HUES6 (cell line): ENCODE measurements around the gene ELOVL2.
A peak's percentile ranks its signal among the peaks of the same experiment; 100 is the strongest.

ENCODE experiments used
- H3K27ac ChIP-seq: 2 replicates; pipeline ENCODE4 v1.7.0; 2013; ENCODE audit warnings: low read depth, mild to moderate bottlenecking, low read length, inconsistent platforms
- H3K27me3 ChIP-seq: 2 replicates; pipeline ENCODE4 v1.6.1; 2013; ENCODE audit warnings: low read length; ENCODE audit not compliant: control insufficient read depth, insufficient read depth
- H3K36me3 ChIP-seq: 2 replicates; pipeline ENCODE4 v1.6.1; 2013; ENCODE audit warnings: low read length; ENCODE audit not compliant: control insufficient read depth, insufficient read depth
- H3K4me1 ChIP-seq: 2 replicates; pipeline ENCODE4 v1.6.1; 2013; ENCODE audit warnings: low read length; ENCODE audit not compliant: control insufficient read depth, insufficient read depth
- H3K4me3 ChIP-seq: 2 replicates; pipeline ENCODE4 v1.5.1; 2013; ENCODE audit warnings: low read depth, low read length
- H3K9ac ChIP-seq: one replicate; pipeline ENCODE4 v1.6.1; 2013; ENCODE audit warnings: mild to moderate bottlenecking, low read length
- H3K9me3 ChIP-seq: 2 replicates; pipeline ENCODE4 v1.6.1; 2013; ENCODE audit warnings: low read depth, low read length; ENCODE audit not compliant: control insufficient read depth, insufficient read depth

Gene ELOVL2

DNA sequence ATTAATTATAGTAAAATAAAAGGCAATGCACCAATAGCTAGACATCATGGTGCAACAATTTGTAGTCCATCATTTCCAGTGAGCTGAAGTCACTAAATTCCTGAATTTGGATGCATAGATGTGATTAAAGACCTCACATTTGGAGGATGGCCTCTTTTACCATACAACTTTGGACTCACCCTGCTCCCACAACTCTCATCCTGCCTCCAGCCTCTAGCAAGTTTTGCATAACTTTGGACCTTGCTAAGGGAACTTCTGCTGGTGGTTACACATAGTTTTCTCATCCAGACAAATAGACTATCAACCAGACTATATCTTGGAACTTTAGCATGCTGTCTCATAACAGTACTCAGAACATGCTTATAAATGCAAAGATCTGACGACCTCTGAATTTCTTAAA is 12.8 kb upstream of the ELOVL2 start:
- Histone ChIP-seq H3K4me1 (no peaks in the 10 kb centered on the region), H3K27me3 (no peaks in the 10 kb centered on the region), H3K27ac (no peak overlapping the region), H3K36me3 (no peaks in the 10 kb centered on the region), H3K4me3 (no peak overlapping the region), H3K9me3 (no peaks in the 10 kb centered on the region), H3K9ac (no peak overlapping the region)

- Histone ChIP-seq H3K27ac (no peak overlapping the region), H3K27me3 (no peaks in the 10 kb centered on the region), H3K36me3 (no peaks in the 10 kb centered on the region), H3K9ac (no peak overlapping the region), H3K9me3 (no peaks in the 10 kb centered on the region), H3K4me1 (no peaks in the 10 kb centered on the region), H3K4me3 (no peak overlapping the region)
These were observed 11.1 kb upstream of the ELOVL2 start for GRCh38 chr6:11055127-11055627.

DNA sequence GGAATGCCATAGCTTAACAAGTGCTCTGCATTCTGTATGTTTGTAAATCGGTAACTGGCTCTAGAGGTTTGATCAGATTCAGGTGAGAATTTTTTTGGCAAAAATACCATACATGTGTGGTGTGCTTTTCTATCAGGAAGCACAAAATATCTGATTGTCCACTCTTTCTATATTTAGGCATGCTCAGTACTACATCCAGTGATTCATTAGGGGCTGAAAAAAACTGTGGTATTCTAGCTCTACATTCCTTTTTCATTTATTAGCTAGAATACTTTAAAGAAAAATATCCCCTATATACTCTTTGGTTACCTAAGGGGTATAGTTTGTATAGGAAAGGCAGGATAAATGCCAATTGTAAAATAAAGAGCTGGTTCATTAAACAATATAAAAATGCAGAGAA is 10.6 kb upstream of the ELOVL2 start:
- H3K4me3 ChIP-seq = no peak overlapping the region
- no peak overlapping the region for H3K9ac ChIP-seq
- no peak overlapping the region for H3K27ac ChIP-seq
- no peaks in the 10 kb centered on the region for H3K4me1 ChIP-seq
- no peaks in the 10 kb centered on the region for H3K27me3 ChIP-seq
- no peaks in the 10 kb centered on the region for H3K36me3 ChIP-seq
- H3K9me3 ChIP-seq = no peaks in the 10 kb centered on the region

DNA sequence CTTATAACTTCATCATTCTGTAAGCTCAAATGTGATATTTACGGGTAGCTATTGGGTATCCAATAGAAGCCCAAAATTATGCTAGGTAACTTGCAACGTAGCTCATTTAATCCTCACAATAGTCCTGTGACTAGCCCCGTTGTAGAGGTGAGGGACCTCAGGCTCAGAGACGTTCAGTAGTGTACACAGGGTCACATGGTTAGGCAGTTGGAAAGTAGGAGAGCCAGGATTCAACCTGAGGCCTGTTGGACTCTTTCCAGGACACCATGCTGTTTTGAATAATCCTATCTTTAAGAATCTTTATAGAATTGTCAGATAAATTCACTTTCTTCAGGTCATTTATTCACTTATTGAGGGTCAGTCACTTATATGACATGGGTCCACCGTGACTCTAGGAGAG is 9.2 kb upstream of the ELOVL2 start:
- Histone ChIP-seq H3K27ac (no peak overlapping the region), H3K9ac (no peak overlapping the region), H3K27me3 (no peaks in the 10 kb centered on the region), H3K4me3 (no peak overlapping the region), H3K4me1 (no peaks in the 10 kb centered on the region), H3K36me3 (no peaks in the 10 kb centered on the region), H3K9me3 (no peaks in the 10 kb centered on the region)

GRCh38 chr6:11050731-11051130 is 6.6 kb upstream of the ELOVL2 start:
- H3K9me3 ChIP-seq = no peaks in the 10 kb centered on the region
- no peak overlapping the region for H3K27ac ChIP-seq
- H3K4me1 ChIP-seq = no peaks in the 10 kb centered on the region
- peaks cover under 1% of the 10 kb centered on the region; the same call in 1 of the 2 replicates for H3K27me3 ChIP-seq
- no peak overlapping the region for H3K9ac ChIP-seq
- no peak overlapping the region for H3K4me3 ChIP-seq
- no peaks in the 10 kb centered on the region for H3K36me3 ChIP-seq

DNA sequence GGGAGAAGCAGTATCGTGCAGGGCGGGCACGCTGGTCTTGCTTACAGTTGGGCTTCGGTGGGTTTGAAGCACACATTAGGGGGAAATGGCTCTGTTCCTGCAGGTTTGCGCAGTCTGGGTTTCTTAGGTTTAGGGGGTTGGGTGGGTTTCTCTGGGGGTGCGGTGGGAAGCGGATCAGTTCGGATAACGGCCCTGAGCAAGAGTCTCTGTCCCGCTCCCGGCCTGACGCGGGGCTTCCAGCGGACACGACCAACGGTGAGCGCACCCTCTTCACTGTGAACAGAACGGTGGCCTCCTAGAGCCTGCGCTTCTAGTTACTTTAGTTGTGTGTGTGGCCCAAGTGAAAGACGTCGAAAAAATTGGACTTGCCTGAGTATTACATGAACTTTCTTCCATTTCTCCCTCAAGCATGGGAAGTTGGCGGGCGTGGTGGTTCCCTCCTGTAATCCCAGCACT is 635 bp upstream of the ELOVL2 start:
- Histone ChIP-seq H3K27me3 (peaks cover 46% of the 10 kb centered on the region), H3K4me3 (peak overlapping the region; percentile 78), H3K36me3 (no peaks in the 10 kb centered on the region), H3K9ac (peak overlapping the region; percentile 38), H3K9me3 (no peaks in the 10 kb centered on the region), H3K27ac (no peak overlapping the region), H3K4me1 (no peaks in the 10 kb centered on the region)

- no peak overlapping the region for H3K27ac ChIP-seq
- peak overlapping the region; percentile 59 for H3K9ac ChIP-seq
- H3K27me3 ChIP-seq = peaks cover 46% of the 10 kb centered on the region
- no peaks in the 10 kb centered on the region for H3K36me3 ChIP-seq
- H3K4me1 ChIP-seq = no peaks in the 10 kb centered on the region
- H3K9me3 ChIP-seq = no peaks in the 10 kb centered on the region
- peak overlapping the region; percentile 77 for H3K4me3 ChIP-seq
These were observed 636 bp downstream of the ELOVL2 start for GRCh38 chr6:11043378-11043960.

DNA sequence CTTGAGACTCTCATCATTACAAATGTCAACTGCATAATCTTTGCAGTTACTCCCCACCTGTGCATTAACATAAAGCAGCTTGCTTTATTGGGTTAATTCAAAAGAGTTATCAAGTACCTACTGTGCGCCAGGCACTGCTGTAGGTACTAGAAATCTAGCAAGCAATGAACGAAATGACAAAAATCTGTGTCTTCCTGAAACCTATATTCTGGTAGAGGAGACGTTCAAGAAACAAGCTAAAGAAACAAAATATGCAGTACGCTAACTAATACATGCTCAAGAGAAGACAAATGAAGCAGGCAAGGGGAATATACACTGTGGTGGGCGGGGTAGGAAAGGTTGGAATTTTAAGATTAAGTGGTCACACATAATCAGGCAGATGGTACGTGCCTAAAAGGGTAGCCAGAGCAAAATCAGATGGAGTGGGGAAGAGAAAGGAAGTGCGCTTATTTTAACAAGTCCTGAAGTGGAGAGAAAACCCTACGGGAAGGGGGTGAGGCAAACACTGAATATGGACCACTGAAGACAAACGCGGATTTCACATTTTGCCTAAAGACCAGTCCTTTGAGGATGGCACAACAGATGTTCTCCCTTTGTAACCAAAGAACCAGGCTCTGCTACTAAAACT is 1.2 kb downstream of the ELOVL2 start:
- Histone ChIP-seq H3K4me1 (no peaks in the 10 kb centered on the region), H3K27me3 (peaks cover 46% of the 10 kb centered on the region), H3K27ac (no peak overlapping the region), H3K36me3 (no peaks in the 10 kb centered on the region), H3K4me3 (peak overlapping the region; percentile 77), H3K9me3 (no peaks in the 10 kb centered on the region), H3K9ac (peak overlapping the region; percentile 59)

GRCh38 chr6:11042025-11042749 is 1.9 kb downstream of the ELOVL2 start:
- peaks cover 46% of the 10 kb centered on the region for H3K27me3 ChIP-seq
- no peaks in the 10 kb centered on the region for H3K36me3 ChIP-seq
- H3K27ac ChIP-seq = no peak overlapping the region
- H3K4me3 ChIP-seq = no peak overlapping the region
- no peaks in the 10 kb centered on the region for H3K9me3 ChIP-seq
- H3K4me1 ChIP-seq = no peaks in the 10 kb centered on the region
- no peak overlapping the region for H3K9ac ChIP-seq

DNA sequence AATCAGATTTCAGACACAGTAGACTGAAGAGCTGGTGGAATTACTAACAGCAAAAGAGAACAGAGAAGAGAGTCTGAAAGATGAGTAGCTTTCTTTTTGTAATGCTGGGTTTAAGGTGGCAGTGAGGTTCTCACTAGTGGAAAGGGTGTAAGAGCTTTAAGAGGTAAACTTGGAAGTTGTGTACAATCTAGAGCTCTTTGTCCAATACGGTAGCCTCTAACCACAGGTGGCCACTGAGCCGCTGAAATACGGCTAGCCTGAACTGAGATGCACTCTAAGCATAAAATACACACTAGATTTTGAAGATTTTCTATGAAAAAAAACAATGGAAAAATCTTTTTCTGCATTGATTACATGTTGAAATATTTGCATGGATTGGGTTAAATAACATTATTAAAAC is 4.0 kb downstream of the ELOVL2 start:
- Histone ChIP-seq H3K27ac (no peak overlapping the region), H3K4me1 (no peaks in the 10 kb centered on the region), H3K9me3 (no peaks in the 10 kb centered on the region), H3K4me3 (no peak overlapping the region), H3K9ac (no peak overlapping the region), H3K27me3 (peaks cover 39% of the 10 kb centered on the region), H3K36me3 (no peaks in the 10 kb centered on the region)

- H3K9me3 ChIP-seq = no peaks in the 10 kb centered on the region
- H3K27me3 ChIP-seq = peaks cover 32% of the 10 kb centered on the region
- H3K4me1 ChIP-seq = no peaks in the 10 kb centered on the region
- no peak overlapping the region for H3K4me3 ChIP-seq
- no peak overlapping the region for H3K9ac ChIP-seq
- no peaks in the 10 kb centered on the region for H3K36me3 ChIP-seq
- H3K27ac ChIP-seq = no peak overlapping the region
These were observed 5.1 kb downstream of the ELOVL2 start for GRCh38 chr6:11039040-11039439.
